Measurements from ENCODE around the gene GJA9. TPM values are rescaled to one million over a fixed set of nuclear protein-coding genes. Genes with fewer than 3 reads are reported as not detected.

Gene GJA9
- total and polyA plus RNA-seq, 2 of the 4 experiments (the other 2 are of a cell fraction) = not detected

GRCh38 chr1:38889589-38889988 is 8.2 kb upstream of the GJA9 start:
- no peak for ATAC-seq (ENCODE audit: low read depth)
- no peak for DNase-seq
- H3K56ac ChIP-seq (ENCODE audit: extremely low read depth, insufficient read depth, low read length) = no peak overlapping the region
- dilution Hi-C loops (cut with HindIII; ENCODE audit: low sequenced_read_pairs, unreplicated experiment) = no loop called here
- H4K5ac ChIP-seq (ENCODE audit: low read depth, low read length) = no peak overlapping the region
- no peak overlapping the region for H3K4ac ChIP-seq (ENCODE audit: low read depth, low read length)
- in situ Hi-C loops (cut with MboI; ENCODE audit: low sequenced_read_pairs) = no loop called here
- no peak overlapping the region for H2BK120ac ChIP-seq (ENCODE audit: low read depth, low read length)
- H3K9me1 ChIP-seq (ENCODE audit: insufficient read depth, low read length) = no peaks in the 10 kb centered on the region
- H3K18ac ChIP-seq (ENCODE audit: low read depth, low read length) = no peak overlapping the region
- no peaks in the 10 kb centered on the region for H3K79me1 ChIP-seq (ENCODE audit: low read depth in 1 of 2, low read length in 2 of 2)
- no peak overlapping the region for H2AK9ac ChIP-seq (replicated peaks; ENCODE audit: low read depth, low read length, poor library complexity)
- H3K27ac ChIP-seq (ENCODE audit: insufficient read depth, low read length) = no peak overlapping the region
- CTCF ChIA-PET = interaction anchor here (0.9 kb wide), 1 partner anchor 11 kb away, joined by 3 read pairs; no protein-coding TSS in a partner anchor
- TF ChIP-seq MXI1 (IDR thresholded peaks at IDR 0.05; ENCODE audit: borderline replicate concordance, low read depth, low read length) (no peak), SMC3 (IDR thresholded peaks at IDR 0.05; ENCODE audit: low read depth, low read length) (no peak), FOS (IDR thresholded peaks at IDR 0.05; ENCODE audit: low read depth, low read length) (no peak), USF2 (IDR thresholded peaks at IDR 0.05; ENCODE audit: low read depth, low read length) (no peak), MAZ (IDR thresholded peaks at IDR 0.05; ENCODE audit: borderline replicate concordance, low read depth, low read length) (no peak), RFX5 (IDR thresholded peaks at IDR 0.05; ENCODE audit: low read depth, low read length) (no peak), CEBPB (IDR thresholded peaks at IDR 0.05; ENCODE audit: low read depth, low read length) (no peak), MAFK (IDR thresholded peaks at IDR 0.05; ENCODE audit: low read depth, low read length) (no peak), CHD1 (IDR thresholded peaks at IDR 0.05; ENCODE audit: low read depth, low read length) (no peak)
- TF ChIP-seq, protein P1, sequence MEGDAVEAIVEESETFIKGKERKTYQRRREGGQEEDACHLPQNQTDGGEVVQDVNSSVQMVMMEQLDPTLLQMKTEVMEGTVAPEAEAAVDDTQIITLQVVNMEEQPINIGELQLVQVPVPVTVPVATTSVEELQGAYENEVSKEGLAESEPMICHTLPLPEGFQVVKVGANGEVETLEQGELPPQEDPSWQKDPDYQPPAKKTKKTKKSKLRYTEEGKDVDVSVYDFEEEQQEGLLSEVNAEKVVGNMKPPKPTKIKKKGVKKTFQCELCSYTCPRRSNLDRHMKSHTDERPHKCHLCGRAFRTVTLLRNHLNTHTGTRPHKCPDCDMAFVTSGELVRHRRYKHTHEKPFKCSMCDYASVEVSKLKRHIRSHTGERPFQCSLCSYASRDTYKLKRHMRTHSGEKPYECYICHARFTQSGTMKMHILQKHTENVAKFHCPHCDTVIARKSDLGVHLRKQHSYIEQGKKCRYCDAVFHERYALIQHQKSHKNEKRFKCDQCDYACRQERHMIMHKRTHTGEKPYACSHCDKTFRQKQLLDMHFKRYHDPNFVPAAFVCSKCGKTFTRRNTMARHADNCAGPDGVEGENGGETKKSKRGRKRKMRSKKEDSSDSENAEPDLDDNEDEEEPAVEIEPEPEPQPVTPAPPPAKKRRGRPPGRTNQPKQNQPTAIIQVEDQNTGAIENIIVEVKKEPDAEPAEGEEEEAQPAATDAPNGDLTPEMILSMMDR (conservative IDR thresholded peaks at IDR 0.05; ENCODE audit: low read depth, low read length) = no peak
- no peaks in the 10 kb centered on the region for H3K36me3 ChIP-seq (ENCODE audit: control insufficient read depth, insufficient read depth, low read length)
- POLR2A ChIA-PET (ENCODE audit: unreplicated experiment) = no interaction called here
- H2AK5ac ChIP-seq (ENCODE audit: low read depth, low read length) = no peak overlapping the region
- no CpG with 5 or more reads among the region's 5 CpGs for WGBS, 2 experiments (ENCODE audit: extremely low coverage in 2 of 2, insufficient read length in 1 of 2)
- intact Hi-C loops (cut with micrococcal nuclease) = no loop called here
- H3K9me3 ChIP-seq (ENCODE audit: control insufficient read depth, insufficient read depth, low read length) = no peaks in the 10 kb centered on the region
- H4K91ac ChIP-seq (ENCODE audit: insufficient read depth, low read depth, low read length) = no peak overlapping the region
- no peaks in the 10 kb centered on the region for H3K4me1 ChIP-seq (ENCODE audit: control insufficient read depth, insufficient read depth, low read length)
- H3K4me2 ChIP-seq (ENCODE audit: low read depth, low read length) = no peak overlapping the region
- H2BK15ac ChIP-seq (ENCODE audit: low read depth, low read length) = no peak overlapping the region
- no peaks in the 10 kb centered on the region for H3K27me3 ChIP-seq (ENCODE audit: control insufficient read depth, insufficient read depth, low read length)
- H4K20me1 ChIP-seq (ENCODE audit: insufficient read depth, low read length) = no peaks in the 10 kb centered on the region
- no peak overlapping the region for H3K9ac ChIP-seq (ENCODE audit: low read depth, low read length)
- H4K8ac ChIP-seq (ENCODE audit: low read depth in 2 of 2, low read length in 2 of 2) = no peak overlapping the region
- no peak overlapping the region for H2AFZ ChIP-seq (replicated peaks; ENCODE audit: low read length, poor library complexity)
- no TSS peak for BruUV-seq (replicated peaks)
- no peak overlapping the region for H3K14ac ChIP-seq (replicated peaks; ENCODE audit: low read depth, low read length)
- H2BK20ac ChIP-seq (ENCODE audit: low read depth, low read length) = no peak overlapping the region
- H3K4me3 ChIP-seq (ENCODE audit: insufficient read depth, low read depth, low read length) = no peak overlapping the region
- H3K23ac ChIP-seq (ENCODE audit: low read depth, low read length) = no peak overlapping the region
- H2BK5ac ChIP-seq (ENCODE audit: low read depth, low read length, poor library complexity, severe bottlenecking) = no peak overlapping the region
